HL-60 (cell line): Measurements from ENCODE around the gene STIP1.

Experiments
- DNase-seq, 2 experiments: peaks; one replicate each; pipeline ENCODE4 v3.0.0-alpha.2; 2010 to 2020; ENCODE audit warnings: low read depth in 1 of 2, low spot score in 1 of 2
- H3K27ac ChIP-seq: fragments of 250-450 bp; sonication (Bioruptor Pico); replicated peaks from 2 replicates; pipeline ENCODE4 v1.5.1; 2020; ENCODE audit warnings: mild to moderate bottlenecking, moderate library complexity
- H3K27me3 ChIP-seq: fragments of 250-450 bp; sonication (Bioruptor Pico); 2 replicates; pipeline ENCODE4 v1.5.1; 2021; ENCODE audit warnings: mild to moderate bottlenecking, moderate library complexity; ENCODE audit not compliant: insufficient read depth, poor library complexity, severe bottlenecking
- H3K4me3 ChIP-seq: replicated peaks from 2 replicates; pipeline ENCODE4 v1.5.1; 2011; ENCODE audit warnings: mild to moderate bottlenecking, control low read depth, low read length; ENCODE audit not compliant: insufficient read depth
- GABPA ChIP-seq: IDR thresholded peaks from 2 replicates; pipeline ENCODE4 v1.6.1; 2012; ENCODE audit warnings: low read depth
- POLR2AphosphoS5 ChIP-seq: IDR thresholded peaks from 2 replicates; pipeline ENCODE4 v1.6.1; 2012; ENCODE audit warnings: low read depth
- SPI1 ChIP-seq: IDR thresholded peaks from 2 replicates; pipeline ENCODE4 v1.6.1; 2012; ENCODE audit warnings: low read depth, mild to moderate bottlenecking, borderline replicate concordance
- TF ChIP-seq, protein P1 (sequence below): IDR thresholded peaks from 2 replicates; pipeline ENCODE4 v1.6.1; 2012; ENCODE audit warnings: low read depth; ENCODE audit not compliant: insufficient replicate concordance
- TF ChIP-seq, protein P2 (sequence below): IDR thresholded peaks from one replicate; pipeline ENCODE4 v1.5.1; 2011; ENCODE audit warnings: low read length, control low read depth, inconsistent platforms; ENCODE audit not compliant: insufficient read depth

The STIP1 gene

DNA sequence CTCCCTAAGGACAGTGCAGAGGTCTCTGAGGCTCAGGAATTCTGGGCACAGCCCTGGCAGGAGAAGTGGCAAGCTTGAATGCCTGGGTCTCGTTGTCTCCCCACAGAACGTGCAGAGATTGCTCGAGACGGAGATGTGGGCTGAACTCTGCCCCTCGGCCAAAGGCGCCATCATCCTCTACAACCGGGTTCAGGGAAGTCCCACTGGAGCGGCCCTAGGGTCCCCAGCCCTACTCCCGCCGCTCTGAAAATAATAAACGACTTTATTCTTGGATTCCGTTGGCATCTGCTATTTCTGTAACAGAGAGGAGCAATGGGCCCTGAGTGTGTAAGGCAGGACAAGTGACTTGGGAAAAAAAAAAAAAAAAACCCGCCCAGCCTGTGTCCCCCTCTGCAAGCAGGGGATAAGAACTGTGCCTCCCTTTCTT lies 43.8 kb downstream of the STIP1 start:
- Histone ChIP-seq H3K27ac (peak overlapping the region; percentile 79), H3K27me3 (no peaks in the 10 kb centered on the region), H3K4me3 (peak overlapping the region; percentile 73)
- no peak for DNase-seq
- no peak for TF ChIP-seq POLR2AphosphoS5
- TF ChIP-seq, protein P1, sequence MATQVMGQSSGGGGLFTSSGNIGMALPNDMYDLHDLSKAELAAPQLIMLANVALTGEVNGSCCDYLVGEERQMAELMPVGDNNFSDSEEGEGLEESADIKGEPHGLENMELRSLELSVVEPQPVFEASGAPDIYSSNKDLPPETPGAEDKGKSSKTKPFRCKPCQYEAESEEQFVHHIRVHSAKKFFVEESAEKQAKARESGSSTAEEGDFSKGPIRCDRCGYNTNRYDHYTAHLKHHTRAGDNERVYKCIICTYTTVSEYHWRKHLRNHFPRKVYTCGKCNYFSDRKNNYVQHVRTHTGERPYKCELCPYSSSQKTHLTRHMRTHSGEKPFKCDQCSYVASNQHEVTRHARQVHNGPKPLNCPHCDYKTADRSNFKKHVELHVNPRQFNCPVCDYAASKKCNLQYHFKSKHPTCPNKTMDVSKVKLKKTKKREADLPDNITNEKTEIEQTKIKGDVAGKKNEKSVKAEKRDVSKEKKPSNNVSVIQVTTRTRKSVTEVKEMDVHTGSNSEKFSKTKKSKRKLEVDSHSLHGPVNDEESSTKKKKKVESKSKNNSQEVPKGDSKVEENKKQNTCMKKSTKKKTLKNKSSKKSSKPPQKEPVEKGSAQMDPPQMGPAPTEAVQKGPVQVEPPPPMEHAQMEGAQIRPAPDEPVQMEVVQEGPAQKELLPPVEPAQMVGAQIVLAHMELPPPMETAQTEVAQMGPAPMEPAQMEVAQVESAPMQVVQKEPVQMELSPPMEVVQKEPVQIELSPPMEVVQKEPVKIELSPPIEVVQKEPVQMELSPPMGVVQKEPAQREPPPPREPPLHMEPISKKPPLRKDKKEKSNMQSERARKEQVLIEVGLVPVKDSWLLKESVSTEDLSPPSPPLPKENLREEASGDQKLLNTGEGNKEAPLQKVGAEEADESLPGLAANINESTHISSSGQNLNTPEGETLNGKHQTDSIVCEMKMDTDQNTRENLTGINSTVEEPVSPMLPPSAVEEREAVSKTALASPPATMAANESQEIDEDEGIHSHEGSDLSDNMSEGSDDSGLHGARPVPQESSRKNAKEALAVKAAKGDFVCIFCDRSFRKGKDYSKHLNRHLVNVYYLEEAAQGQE, result no peak
- TF ChIP-seq SPI1, result no peak
- TF ChIP-seq, protein P2, sequence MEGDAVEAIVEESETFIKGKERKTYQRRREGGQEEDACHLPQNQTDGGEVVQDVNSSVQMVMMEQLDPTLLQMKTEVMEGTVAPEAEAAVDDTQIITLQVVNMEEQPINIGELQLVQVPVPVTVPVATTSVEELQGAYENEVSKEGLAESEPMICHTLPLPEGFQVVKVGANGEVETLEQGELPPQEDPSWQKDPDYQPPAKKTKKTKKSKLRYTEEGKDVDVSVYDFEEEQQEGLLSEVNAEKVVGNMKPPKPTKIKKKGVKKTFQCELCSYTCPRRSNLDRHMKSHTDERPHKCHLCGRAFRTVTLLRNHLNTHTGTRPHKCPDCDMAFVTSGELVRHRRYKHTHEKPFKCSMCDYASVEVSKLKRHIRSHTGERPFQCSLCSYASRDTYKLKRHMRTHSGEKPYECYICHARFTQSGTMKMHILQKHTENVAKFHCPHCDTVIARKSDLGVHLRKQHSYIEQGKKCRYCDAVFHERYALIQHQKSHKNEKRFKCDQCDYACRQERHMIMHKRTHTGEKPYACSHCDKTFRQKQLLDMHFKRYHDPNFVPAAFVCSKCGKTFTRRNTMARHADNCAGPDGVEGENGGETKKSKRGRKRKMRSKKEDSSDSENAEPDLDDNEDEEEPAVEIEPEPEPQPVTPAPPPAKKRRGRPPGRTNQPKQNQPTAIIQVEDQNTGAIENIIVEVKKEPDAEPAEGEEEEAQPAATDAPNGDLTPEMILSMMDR, result no peak
- no peak for TF ChIP-seq GABPA

DNA sequence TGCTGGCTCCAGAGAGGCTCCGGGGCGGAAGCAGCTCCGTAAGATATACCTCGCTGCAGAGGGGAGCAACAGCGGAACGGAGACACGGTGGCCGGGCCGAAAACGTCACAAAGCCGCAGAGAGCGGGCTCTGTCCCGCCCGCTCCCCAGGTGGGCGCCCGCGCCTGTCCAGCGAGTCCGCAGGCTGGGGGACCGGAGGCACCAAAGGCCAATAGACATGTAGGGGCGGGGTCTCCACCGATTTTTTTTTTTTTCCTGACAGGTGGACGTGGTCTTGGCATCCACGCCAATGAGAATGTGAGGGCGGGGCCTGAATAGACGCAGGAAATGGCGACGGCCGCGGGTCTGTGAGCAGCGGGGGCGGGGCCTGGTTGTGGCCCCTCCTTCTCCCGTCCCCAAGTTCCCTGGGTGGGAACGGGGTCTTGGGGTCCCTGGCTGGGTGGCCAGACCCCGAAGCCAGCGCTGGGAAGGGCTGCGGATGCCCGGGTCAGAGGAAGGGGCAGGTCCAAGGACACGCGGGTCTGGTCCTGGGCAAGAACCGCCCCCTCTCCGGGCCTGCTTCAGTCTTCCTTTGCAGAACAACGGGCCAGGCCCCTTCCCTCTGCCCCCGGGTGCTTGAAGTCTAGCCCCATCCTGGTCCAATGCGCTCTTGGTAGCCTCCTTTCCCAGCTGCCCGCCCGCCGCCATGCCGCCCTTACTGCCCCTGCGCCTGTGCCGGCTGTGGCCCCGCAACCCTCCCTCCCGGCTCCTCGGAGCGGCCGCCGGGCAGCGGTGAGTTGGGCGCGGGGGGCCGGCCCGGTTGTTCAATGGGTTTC lies 44.4 kb downstream of the STIP1 start, which contains the start of gene DNAJC4:
DNAJC4 (plus strand) TSS at position 378 of the 814 bp plus-strand sequence; CDS start at position 685, 307 bp downstream.
- TF ChIP-seq, protein P2, result no peak
- TF ChIP-seq POLR2AphosphoS5, result peak; percentile 50; the same call in 1 of the 2 replicates
- Histone ChIP-seq H3K27ac (peak within 1 kb of the TSS; percentile 79), H3K4me3 (peak within 1 kb of the TSS; percentile 73), H3K27me3 (no peaks in the 10 kb centered on the region)
- DNase-seq, result peak; percentile 84 to 93

DNA sequence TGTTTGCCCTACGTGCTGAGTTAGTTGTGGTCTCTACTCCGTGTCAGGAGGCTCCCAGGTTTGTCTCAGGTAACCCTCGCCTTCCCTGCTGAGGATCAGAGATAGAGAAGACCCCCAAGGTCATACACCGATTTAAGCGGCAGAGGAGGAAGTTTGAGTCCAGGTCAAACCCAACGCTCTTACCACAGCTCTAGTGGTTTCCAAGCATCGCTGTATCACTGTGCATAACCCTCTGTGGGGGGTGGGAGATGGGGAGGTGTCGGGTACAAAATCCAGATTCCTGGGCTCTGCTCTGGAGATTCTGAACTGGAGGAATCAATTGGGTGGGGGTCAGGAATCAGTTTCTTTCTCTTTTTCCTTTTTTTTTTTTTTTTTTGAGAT lies 45.0 kb downstream of the STIP1 start:
- peak overlapping the region; percentile 79 for H3K27ac ChIP-seq
- peak overlapping the region; percentile 73 for H3K4me3 ChIP-seq
- peak in 1 of 2 experiments; percentile 72 for DNase-seq
- TF ChIP-seq, protein P2, result no peak
- TF ChIP-seq POLR2AphosphoS5, result no peak
- TF ChIP-seq GABPA, result no peak
- TF ChIP-seq, protein P1, result no peak
- TF ChIP-seq SPI1, result no peak
- H3K27me3 ChIP-seq, result no peaks in the 10 kb centered on the region

DNA sequence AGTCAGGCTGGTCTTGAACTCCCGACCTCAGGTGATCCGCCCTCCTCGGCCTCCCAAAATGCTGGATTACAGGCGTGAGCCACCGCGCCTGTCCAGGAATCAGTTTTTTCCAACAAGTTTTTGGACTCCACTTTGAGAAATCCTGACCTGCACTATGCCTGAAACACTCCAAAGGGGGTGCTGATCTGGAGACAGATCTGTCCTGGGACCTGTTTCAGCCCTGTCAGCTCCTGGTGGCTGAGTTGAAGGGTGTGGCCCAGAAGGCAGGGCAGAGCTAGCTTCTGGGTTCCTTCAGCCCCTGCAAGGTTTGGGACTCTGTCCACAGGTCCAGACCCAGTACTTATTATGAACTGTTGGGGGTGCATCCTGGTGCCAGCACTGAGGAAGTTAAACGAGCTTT lies 45.6 kb downstream of the STIP1 start:
- Histone ChIP-seq H3K27ac (no peak overlapping the region), H3K27me3 (no peaks in the 10 kb centered on the region), H3K4me3 (no peak overlapping the region; the same call in 1 of the 2 replicates)
- no peak for DNase-seq
- TF ChIP-seq SPI1 (no peak), POLR2AphosphoS5 (no peak), GABPA (no peak)
- TF ChIP-seq, protein P1, result no peak
- TF ChIP-seq, protein P2, result no peak
